GM19324 (cell line): ENCODE results near the gene TLCD5.
A peak's percentile ranks its signal among the peaks of the same experiment; 100 is the strongest.

Experiments used
- ATAC-seq: cut with Tn5 transposase; IDR thresholded peaks from one replicate; pipeline ENCODE4 v1.9.1; 2021; ENCODE audit warnings: mild to moderate bottlenecking, moderate library complexity; ENCODE audit not compliant: unreplicated experiment, low FRiP score

TLCD5 gene

GRCh38 chr11:120306519-120307242 lies 18.4 kb upstream of the TLCD5 start:
- ATAC-seq: no peak

GRCh38 chr11:120307476-120307875 lies 17.6 kb upstream of the TLCD5 start:
- no peak for ATAC-seq

GRCh38 chr11:120308081-120308480 lies 17.0 kb upstream of the TLCD5 start:
- no peak for ATAC-seq

- ATAC-seq: no peak
Observed at GRCh38 chr11:120310870-120311269, 14.2 kb upstream of the TLCD5 start.

GRCh38 chr11:120314861-120315260 lies 10.2 kb upstream of the TLCD5 start:
- no peak for ATAC-seq

- no peak for ATAC-seq
Observed at GRCh38 chr11:120316880-120317688, 8.0 kb upstream of the TLCD5 start.

GRCh38 chr11:120317689-120318480 lies 7.2 kb upstream of the TLCD5 start:
- ATAC-seq: no peak

- ATAC-seq: no peak
Observed at GRCh38 chr11:120318906-120319305, 6.2 kb upstream of the TLCD5 start.

- no peak for ATAC-seq
Observed at GRCh38 chr11:120326228-120326627, 1.1 kb downstream of the TLCD5 start.

- no peak for ATAC-seq
Observed at GRCh38 chr11:120326845-120327281, 1.8 kb downstream of the TLCD5 start.

- ATAC-seq: no peak
Observed at GRCh38 chr11:120327311-120327710, 2.2 kb downstream of the TLCD5 start.

GRCh38 chr11:120329556-120329955 lies 4.5 kb downstream of the TLCD5 start:
- ATAC-seq: no peak

GRCh38 chr11:120330045-120330444 lies 4.9 kb downstream of the TLCD5 start:
- no peak for ATAC-seq

- ATAC-seq: no peak
Observed at GRCh38 chr11:120331301-120331996, 6.3 kb downstream of the TLCD5 start.

GRCh38 chr11:120332822-120333716 lies 8.0 kb downstream of the TLCD5 start:
- no peak for ATAC-seq

- ATAC-seq: no peak
Observed at GRCh38 chr11:120333801-120334200, 8.7 kb downstream of the TLCD5 start.

GRCh38 chr11:120334332-120334731 lies 9.2 kb downstream of the TLCD5 start:
- ATAC-seq: no peak

GRCh38 chr11:120334894-120335462 lies 9.9 kb downstream of the TLCD5 start:
- ATAC-seq: no peak

- peak; percentile 11 for ATAC-seq
Observed at GRCh38 chr11:120335556-120335907, 10.4 kb downstream of the TLCD5 start.
